ENCODE results near the gene MYLK3. TPM values are rescaled to one million over a fixed set of nuclear protein-coding genes. Genes with fewer than 3 reads are reported as not detected.

The MYLK3 gene
- total and polyA plus RNA-seq, 7 donors, result under 0.01 to 0.16 (median 0.04) TPM; not detected in 1

GRCh38 chr16:46696957-46697356, 51.2 kb downstream of the MYLK3 start:
- H3K27ac ChIP-seq, result no peak overlapping the region

GRCh38 chr16:46695937-46696336, 52.2 kb downstream of the MYLK3 start:
- DNase-seq, result no peak
- no peak overlapping the region for H3K27ac ChIP-seq
- 95% methylated on average over 5 of the region's 5 CpGs for WGBS, 2 donors
- H3K36me3 ChIP-seq, result no peaks in the 10 kb centered on the region
- H3K9me3 ChIP-seq, result no peaks in the 10 kb centered on the region
- H3K27me3 ChIP-seq, result no peaks in the 10 kb centered on the region
- H3K4me3 ChIP-seq, result no peak overlapping the region
- intact Hi-C loops (cut with DNase I), result no loop called here
- no peak for TF ChIP-seq CTCF (IDR thresholded peaks at IDR 0.05)
- no peak for TF ChIP-seq EP300 (IDR thresholded peaks at IDR 0.05)
- TF ChIP-seq POLR2AphosphoS5 (IDR thresholded peaks at IDR 0.05), result no peak
- no peak for TF ChIP-seq POLR2A (IDR thresholded peaks at IDR 0.05)
- H3K4me1 ChIP-seq, result peaks cover 0 to under 1% (median under 1%) of the 10 kb centered on the region in 4 donors

More at GRCh38 chr16:46696957-46697356, 51.2 kb downstream of the MYLK3 start:
- no peak for DNase-seq
- H3K9me3 ChIP-seq, result no peaks in the 10 kb centered on the region
- 87 to 93% methylated on average over 3 of the region's 3 CpGs for WGBS, 2 donors
- intact Hi-C loops (cut with DNase I), result no loop called here
- H3K4me1 ChIP-seq, result no peaks in the 10 kb centered on the region
- no peak for TF ChIP-seq CTCF (IDR thresholded peaks at IDR 0.05)
- H3K27me3 ChIP-seq, result no peaks in the 10 kb centered on the region
- no peak overlapping the region for H3K4me3 ChIP-seq
- H3K36me3 ChIP-seq, result no peaks in the 10 kb centered on the region

GRCh38 chr16:46693598-46693997, 54.5 kb downstream of the MYLK3 start:
- Histone ChIP-seq H3K4me3 (no peak overlapping the region), H3K4me1 (peaks cover 0 to 14% (median 13%) of the 10 kb centered on the region in 4 donors), H3K9me3 (no peaks in the 10 kb centered on the region), H3K27ac (no peak overlapping the region), H3K27me3 (no peaks in the 10 kb centered on the region), H3K36me3 (no peaks in the 10 kb centered on the region)
- DNase-seq, result no peak
- TF ChIP-seq POLR2A (IDR thresholded peaks at IDR 0.05) (no peak), EP300 (IDR thresholded peaks at IDR 0.05) (no peak), POLR2AphosphoS5 (IDR thresholded peaks at IDR 0.05) (no peak), CTCF (IDR thresholded peaks at IDR 0.05) (no peak)
- 97% methylated on average over 2 of the region's 2 CpGs for WGBS, 2 donors
- intact Hi-C loops (cut with DNase I), result no loop called here

- no peaks in the 10 kb centered on the region for H3K27me3 ChIP-seq
- WGBS, 2 donors, result 47 to 54% methylated on average over 4 of the region's 4 CpGs
These were observed 56.4 kb downstream of the MYLK3 start for GRCh38 chr16:46691726-46692125.

More at GRCh38 chr16:46691726-46692125, 56.4 kb downstream of the MYLK3 start:
- DNase-seq, result no peak
- no peaks in the 10 kb centered on the region for H3K36me3 ChIP-seq
- TF ChIP-seq EP300 (IDR thresholded peaks at IDR 0.05) (no peak), POLR2AphosphoS5 (IDR thresholded peaks at IDR 0.05) (no peak), CTCF (IDR thresholded peaks at IDR 0.05) (no peak), POLR2A (IDR thresholded peaks at IDR 0.05) (no peak)
- peaks cover 0 to 33% (median 29%) of the 10 kb centered on the region in 4 donors for H3K4me1 ChIP-seq
- intact Hi-C loops (cut with DNase I), result no loop called here
- no peak overlapping the region for H3K27ac ChIP-seq
- H3K4me3 ChIP-seq, result no peak overlapping the region
- H3K9me3 ChIP-seq, result no peaks in the 10 kb centered on the region

All from sigmoid colon (tissue), 7 donors.